Activated CD4-positive, alpha-beta memory T cell treated with anti-CD3 and anti-CD28 coated beads, Interleukin-2, amount 10 ng/mL, durations not matched to agents 7 days and 5 days (primary cell): Measurements from ENCODE around the gene MN1. TPM values are rescaled to one million over a fixed set of nuclear protein-coding genes. Genes with fewer than 3 reads are reported as not detected.

ENCODE experiments used
- CTCF ChIA-PET: fragments of 350-600 bp; sonication (Branson Sonifier 250); formaldehyde crosslinking; loops from one replicate; lab custom pipeline; 2021; ENCODE audit warnings: antibody characterized with exemption, inconsistent platforms; lab: Charles Lee
- POLR2A ChIA-PET: fragments of 350-600 bp; sonication (Branson Sonifier 250); formaldehyde crosslinking; loops from one replicate; lab custom pipeline; 2021; ENCODE audit warnings: antibody characterized with exemption; lab: Charles Lee
- DNase-seq: peaks from one replicate; pipeline ENCODE4 v3.0.0-alpha.2; 2020
- H3K27ac Mint-ChIP-seq: one replicate; pipeline ENCODE4 v1.8.0; 2021; ENCODE audit warnings: mild to moderate bottlenecking, mixed read lengths
- H3K27me3 Mint-ChIP-seq: one replicate; pipeline ENCODE4 v1.8.0; 2021; ENCODE audit warnings: mixed read lengths
- H3K36me3 Mint-ChIP-seq: one replicate; pipeline ENCODE4 v1.8.0; 2021; ENCODE audit warnings: low read depth, mixed read lengths
- H3K4me1 Mint-ChIP-seq: one replicate; pipeline ENCODE4 v1.8.0; 2021; ENCODE audit warnings: mixed read lengths
- H3K4me3 Mint-ChIP-seq: one replicate; pipeline ENCODE4 v1.8.0; 2021; ENCODE audit warnings: mild to moderate bottlenecking, mixed read lengths
- H3K9me3 Mint-ChIP-seq: one replicate; pipeline ENCODE4 v1.8.0; 2021; ENCODE audit warnings: mixed read lengths
- total RNA-seq, 2 experiments: library from RNA; stranded (reverse); gene quantifications; one replicate each; pipeline ENCODE4 v1.2.3, GENCODE V29; 2021

Gene MN1
- total RNA-seq, 2 experiments from 2014 or later, result 0.35 to 0.40 TPM

- CTCF ChIA-PET, result no interaction called here
- peaks cover 7% of the 10 kb centered on the region for H3K9me3 Mint-ChIP-seq
- H3K36me3 Mint-ChIP-seq, result no peaks in the 10 kb centered on the region
- no peaks in the 10 kb centered on the region for H3K27me3 Mint-ChIP-seq
- no peak overlapping the region for H3K4me3 Mint-ChIP-seq
- DNase-seq, result no peak
- H3K27ac Mint-ChIP-seq, result no peak overlapping the region
- POLR2A ChIA-PET, result no interaction called here
- no peaks in the 10 kb centered on the region for H3K4me1 Mint-ChIP-seq
These were observed 95.1 kb downstream of the MN1 start for GRCh38 chr22:27706489-27706888.

GRCh38 chr22:27705408-27706080 lies 96.0 kb downstream of the MN1 start:
- Mint-ChIP-seq H3K9me3 (peaks cover 8% of the 10 kb centered on the region), H3K36me3 (no peaks in the 10 kb centered on the region), H3K4me3 (no peak overlapping the region), H3K4me1 (no peaks in the 10 kb centered on the region), H3K27me3 (no peaks in the 10 kb centered on the region), H3K27ac (no peak overlapping the region)
- ChIA-PET POLR2A (no interaction called here), CTCF (no interaction called here)
- DNase-seq, result no peak

DNA sequence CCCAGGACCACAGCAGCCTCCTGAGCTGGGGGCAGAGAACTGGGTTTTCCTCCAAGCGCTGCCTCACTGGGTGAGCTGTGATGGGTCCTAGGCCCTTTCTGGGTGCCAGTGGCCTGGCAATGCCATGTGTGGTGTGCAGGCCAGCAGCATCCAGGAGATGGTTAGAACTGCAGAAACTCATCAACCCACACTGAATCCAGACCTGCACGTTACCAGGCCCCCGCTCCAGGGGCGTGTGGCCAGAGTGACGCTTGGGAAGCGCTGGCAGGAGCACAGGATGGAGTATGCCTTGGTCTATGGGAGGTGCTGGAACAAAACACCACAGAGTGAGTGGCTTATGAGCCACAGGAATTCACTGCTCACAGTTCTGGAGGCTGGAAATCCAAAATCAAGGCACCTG lies 97.0 kb downstream of the MN1 start:
- Mint-ChIP-seq H3K9me3 (peaks cover 8% of the 10 kb centered on the region), H3K4me3 (no peak overlapping the region), H3K4me1 (no peaks in the 10 kb centered on the region), H3K27ac (no peak overlapping the region), H3K27me3 (no peaks in the 10 kb centered on the region), H3K36me3 (no peaks in the 10 kb centered on the region)
- DNase-seq, result no peak
- ChIA-PET POLR2A (no interaction called here), CTCF (no interaction called here)

DNA sequence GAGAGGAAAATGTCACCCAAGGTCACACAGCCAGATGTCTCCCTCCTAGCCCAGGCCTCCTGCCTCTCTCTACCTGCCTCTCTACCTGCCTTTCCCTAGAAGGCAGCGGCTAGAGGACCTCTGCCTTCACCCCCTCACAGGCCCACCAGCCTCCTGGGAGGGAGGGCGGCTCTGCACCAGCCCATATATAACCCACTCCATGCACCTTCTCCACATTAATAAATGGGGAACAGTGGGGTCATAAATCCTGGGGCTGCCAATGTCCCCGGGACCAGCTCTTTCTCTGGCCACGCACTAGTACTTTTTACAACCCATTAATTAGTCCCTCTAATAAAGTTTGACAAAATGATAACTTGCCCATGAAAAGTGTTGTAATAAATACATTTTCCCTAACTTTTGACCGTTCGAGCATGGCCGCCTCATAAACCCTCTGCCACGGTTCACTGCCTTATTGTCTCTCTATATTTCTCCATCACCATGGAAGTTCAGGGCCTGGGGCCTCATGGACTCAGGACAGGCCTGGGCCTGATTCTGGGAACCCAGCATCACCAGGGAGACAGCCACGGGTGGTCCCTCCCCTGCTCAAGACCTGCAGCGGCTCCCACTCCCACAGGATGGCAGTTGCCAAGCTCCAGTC lies 102.1 kb downstream of the MN1 start:
- POLR2A ChIA-PET, result no interaction called here
- no peak for DNase-seq
- no peaks in the 10 kb centered on the region for H3K4me1 Mint-ChIP-seq
- H3K36me3 Mint-ChIP-seq, result no peaks in the 10 kb centered on the region
- no peak overlapping the region for H3K4me3 Mint-ChIP-seq
- no peaks in the 10 kb centered on the region for H3K27me3 Mint-ChIP-seq
- CTCF ChIA-PET, result no interaction called here
- H3K9me3 Mint-ChIP-seq, result peaks cover 19% of the 10 kb centered on the region
- no peak overlapping the region for H3K27ac Mint-ChIP-seq

DNA sequence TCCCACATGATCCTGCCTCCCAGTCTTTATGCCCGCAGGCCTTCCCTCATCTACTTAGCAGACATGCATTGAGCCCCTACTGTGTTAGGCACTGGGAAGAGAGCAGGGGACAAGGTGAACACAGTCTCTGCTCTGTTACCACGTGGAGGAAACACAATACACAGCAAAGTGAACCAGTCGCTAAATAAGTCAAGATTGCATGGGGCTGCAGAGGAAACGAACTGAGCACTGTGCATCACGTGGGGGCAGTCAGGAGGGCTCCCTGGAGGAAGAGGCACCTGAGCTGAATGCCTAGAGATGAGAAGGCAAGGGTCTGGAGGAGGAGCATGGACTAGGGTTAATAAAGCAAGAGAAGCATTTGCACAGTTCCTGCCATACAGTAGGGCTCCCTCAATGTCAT lies 102.7 kb downstream of the MN1 start:
- H3K36me3 Mint-ChIP-seq, result no peaks in the 10 kb centered on the region
- no peaks in the 10 kb centered on the region for H3K27me3 Mint-ChIP-seq
- H3K4me3 Mint-ChIP-seq, result no peak overlapping the region
- no peak for DNase-seq
- H3K9me3 Mint-ChIP-seq, result peaks cover 20% of the 10 kb centered on the region
- H3K4me1 Mint-ChIP-seq, result no peaks in the 10 kb centered on the region
- POLR2A ChIA-PET, result no interaction called here
- H3K27ac Mint-ChIP-seq, result no peak overlapping the region
- CTCF ChIA-PET, result no interaction called here

Other genes starting within 250 kb of the MN1 start
- gene PITPNB, start 117.5 kb upstream of the MN1 start, total RNA-seq, result 10 to 100 TPM; 85.7 to 96.0 TPM